Fibroblast of the aortic adventitia (primary cell): Measurements from ENCODE around the gene BCL6. TPM values are rescaled to one million over a fixed set of nuclear protein-coding genes. Genes with fewer than 3 reads are reported as not detected.
A peak's percentile ranks its signal among the peaks of the same experiment; 100 is the strongest.

Source experiments
- DNase-seq: peaks from one replicate; pipeline ENCODE4 v3.0.0-alpha.2; 2010; ENCODE audit warnings: low read depth
- H3K4me3 ChIP-seq: 2 replicates; pipeline ENCODE4 v1.5.1; 2011; ENCODE audit warnings: low read depth, mild to moderate bottlenecking, control low read depth, low read length, moderate library complexity
- total RNA-seq: library from RNA; depleted of rRNA; stranded (reverse); fragments of >200 nt; gene quantifications from 2 replicates; pipeline ENCODE4 v1.2.3, GENCODE V29; 2012; ENCODE audit warnings: low replicate concordance
- TF ChIP-seq, protein P1 (sequence below): IDR thresholded peaks from 2 replicates; pipeline ENCODE4 v1.5.1; 2011; ENCODE audit warnings: mild to moderate bottlenecking, low read length, control low read depth, inconsistent platforms; ENCODE audit not compliant: insufficient read depth

Gene BCL6
- total RNA-seq, 1 donor: 24.8 TPM

DNA sequence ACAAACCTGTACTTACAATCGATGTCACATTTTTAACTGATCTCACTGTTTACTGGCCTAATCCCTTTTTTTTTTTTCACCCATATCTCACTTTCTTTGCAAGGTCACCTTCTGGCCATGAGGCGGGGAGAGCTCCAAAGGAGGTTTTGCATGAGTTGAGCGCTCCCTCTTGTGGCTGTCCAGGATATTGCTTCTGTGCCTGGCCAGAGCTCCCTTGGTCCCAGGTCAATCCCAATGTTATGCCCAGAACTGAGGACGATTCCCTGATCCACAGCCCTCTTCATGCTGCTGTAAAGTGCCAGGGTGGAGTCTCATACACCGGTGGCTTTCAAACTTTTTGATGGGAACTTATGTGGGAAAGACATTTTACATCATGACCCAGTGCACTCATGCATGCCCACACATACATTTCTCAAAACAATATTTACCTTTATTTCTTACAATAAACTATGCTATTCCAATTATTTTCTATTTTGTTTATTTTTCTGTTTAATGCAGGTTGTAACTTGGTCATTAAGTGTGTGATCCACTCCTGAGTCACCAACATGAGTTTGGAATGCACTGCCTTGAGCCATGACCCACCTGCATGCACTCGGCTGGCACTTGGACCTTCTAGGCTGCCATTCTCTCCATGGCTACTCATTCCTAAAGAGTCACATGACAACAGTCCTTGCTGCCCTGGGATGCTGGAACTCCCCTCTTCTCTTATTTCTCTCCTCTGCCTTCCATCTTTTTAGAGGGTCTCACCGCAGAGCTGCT, 65.5 kb downstream of the BCL6 start:
- TF ChIP-seq, protein P1, sequence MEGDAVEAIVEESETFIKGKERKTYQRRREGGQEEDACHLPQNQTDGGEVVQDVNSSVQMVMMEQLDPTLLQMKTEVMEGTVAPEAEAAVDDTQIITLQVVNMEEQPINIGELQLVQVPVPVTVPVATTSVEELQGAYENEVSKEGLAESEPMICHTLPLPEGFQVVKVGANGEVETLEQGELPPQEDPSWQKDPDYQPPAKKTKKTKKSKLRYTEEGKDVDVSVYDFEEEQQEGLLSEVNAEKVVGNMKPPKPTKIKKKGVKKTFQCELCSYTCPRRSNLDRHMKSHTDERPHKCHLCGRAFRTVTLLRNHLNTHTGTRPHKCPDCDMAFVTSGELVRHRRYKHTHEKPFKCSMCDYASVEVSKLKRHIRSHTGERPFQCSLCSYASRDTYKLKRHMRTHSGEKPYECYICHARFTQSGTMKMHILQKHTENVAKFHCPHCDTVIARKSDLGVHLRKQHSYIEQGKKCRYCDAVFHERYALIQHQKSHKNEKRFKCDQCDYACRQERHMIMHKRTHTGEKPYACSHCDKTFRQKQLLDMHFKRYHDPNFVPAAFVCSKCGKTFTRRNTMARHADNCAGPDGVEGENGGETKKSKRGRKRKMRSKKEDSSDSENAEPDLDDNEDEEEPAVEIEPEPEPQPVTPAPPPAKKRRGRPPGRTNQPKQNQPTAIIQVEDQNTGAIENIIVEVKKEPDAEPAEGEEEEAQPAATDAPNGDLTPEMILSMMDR: peak; percentile 97
- peak; percentile 79 for DNase-seq
- H3K4me3 ChIP-seq: no peak overlapping the region

DNA sequence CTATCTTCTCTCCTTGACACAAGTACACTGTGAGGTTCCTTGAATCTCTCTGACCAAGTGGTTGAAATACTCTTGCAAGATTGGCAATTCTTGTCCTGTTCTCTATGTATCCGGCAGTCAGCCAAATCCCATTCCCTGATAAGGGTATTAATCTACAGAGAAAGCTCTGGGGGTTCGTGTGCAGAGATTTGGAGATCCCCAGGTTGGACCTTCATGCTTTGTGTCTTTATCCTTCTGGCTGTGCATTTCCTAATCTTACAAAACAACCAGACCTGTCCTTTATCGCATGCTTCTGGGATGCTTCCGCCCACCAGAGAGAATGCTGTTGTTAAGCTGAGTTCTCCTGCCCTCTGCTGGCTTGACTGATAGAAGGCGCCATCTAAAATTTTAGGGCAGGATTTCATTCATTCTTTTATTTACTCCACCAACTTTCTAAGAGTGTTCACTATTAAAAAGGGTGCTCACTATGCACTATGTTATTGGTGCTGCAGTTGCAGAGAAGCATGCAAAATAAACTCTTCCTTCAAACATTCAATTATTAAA, 66.5 kb downstream of the BCL6 start:
- TF ChIP-seq, protein P1: peak; percentile 76
- peak; percentile 75 for DNase-seq
- H3K4me3 ChIP-seq: no peak overlapping the region

DNA sequence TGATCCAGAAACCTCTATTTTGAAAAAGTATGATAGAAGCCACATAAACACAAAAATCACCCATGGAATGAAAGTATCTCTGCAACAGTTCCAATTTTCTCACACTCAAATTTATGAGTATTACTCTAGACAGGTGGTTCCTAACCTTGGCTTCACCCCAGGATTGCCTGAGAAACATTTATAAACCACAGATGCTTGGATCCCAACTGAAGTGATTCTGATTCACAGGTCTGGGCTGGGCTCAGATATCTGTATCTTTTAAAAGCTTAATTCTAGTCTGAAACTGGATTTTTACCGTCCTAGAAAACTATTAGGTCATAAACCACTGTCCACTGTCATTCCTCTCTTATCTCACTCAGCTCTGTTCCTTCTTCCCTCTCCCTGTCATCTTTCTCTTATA, 67.7 kb downstream of the BCL6 start:
- TF ChIP-seq, protein P1: no peak
- no peak overlapping the region for H3K4me3 ChIP-seq
- no peak for DNase-seq

DNA sequence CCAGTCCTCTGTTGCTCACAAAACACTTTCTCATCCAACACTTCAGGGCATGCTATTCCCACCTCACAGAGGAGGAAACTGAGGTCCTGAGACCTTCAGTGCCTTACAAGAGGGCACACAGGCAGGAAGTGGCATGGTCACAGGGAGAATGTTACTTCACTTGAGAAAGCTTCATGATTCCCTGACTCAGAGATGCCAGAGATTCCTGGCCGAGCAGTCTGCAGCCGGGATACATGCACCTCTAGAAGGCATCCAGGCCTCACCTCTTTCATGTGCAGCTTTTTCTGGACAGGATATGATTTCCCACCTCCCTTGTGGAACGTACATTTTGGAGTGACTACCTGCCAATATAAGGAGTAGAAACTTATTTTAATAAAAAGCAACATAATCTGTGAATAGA, 72.3 kb downstream of the BCL6 start:
- no peak for DNase-seq
- no peak overlapping the region for H3K4me3 ChIP-seq
- TF ChIP-seq, protein P1: no peak

Other genes starting within 250 kb of the BCL6 start
- not detected in 2 replicates for gene SST, start 75.1 kb downstream of the BCL6 start, total RNA-seq
- gene RTP2, start 42.9 kb downstream of the BCL6 start, total RNA-seq: not detected in 2 replicates